SK-N-SH (cell line): ENCODE data around the gene PPP1R3F.

Experiments used
- CTCF ChIP-seq: fragments of 200-600 bp; sonication (generic); IDR thresholded peaks from 2 replicates; pipeline ENCODE4 v1.6.1; 2017; ENCODE audit warnings: antibody characterized with exemption, mild to moderate bottlenecking, moderate library complexity
- MAX ChIP-seq: IDR thresholded peaks from 2 replicates; pipeline ENCODE4 v1.4.0; 2012; ENCODE audit warnings: low read depth
- POLR2AphosphoS5 ChIP-seq: IDR thresholded peaks from 2 replicates; pipeline ENCODE4 v1.6.1; 2012; ENCODE audit warnings: low read depth, low read length
- SIN3A ChIP-seq: IDR thresholded peaks from 2 replicates; pipeline ENCODE4 v1.6.1; 2012; ENCODE audit warnings: low read depth, mild to moderate bottlenecking, low read length, moderate library complexity, borderline replicate concordance

GRCh38 chrX:49232525-49232924, 37.1 kb upstream of the PPP1R3F start:
- TF ChIP-seq SIN3A = no peak
- no peak for TF ChIP-seq MAX
- no peak for TF ChIP-seq CTCF
- no peak for TF ChIP-seq POLR2AphosphoS5
